GM18907 (cell line): ENCODE results near the gene RASGRP4.
"Not testable (repeated sequence)": the region's sequence is repeated elsewhere in the genome, so short reads cannot be mapped to it uniquely, and the experiment has no call there.

Experiments
- ATAC-seq: cut with Tn5 transposase; IDR thresholded peaks from one replicate; pipeline ENCODE4 v1.9.1; 2021; ENCODE audit warnings: mild to moderate bottlenecking, moderate library complexity; ENCODE audit not compliant: unreplicated experiment

The RASGRP4 gene

DNA sequence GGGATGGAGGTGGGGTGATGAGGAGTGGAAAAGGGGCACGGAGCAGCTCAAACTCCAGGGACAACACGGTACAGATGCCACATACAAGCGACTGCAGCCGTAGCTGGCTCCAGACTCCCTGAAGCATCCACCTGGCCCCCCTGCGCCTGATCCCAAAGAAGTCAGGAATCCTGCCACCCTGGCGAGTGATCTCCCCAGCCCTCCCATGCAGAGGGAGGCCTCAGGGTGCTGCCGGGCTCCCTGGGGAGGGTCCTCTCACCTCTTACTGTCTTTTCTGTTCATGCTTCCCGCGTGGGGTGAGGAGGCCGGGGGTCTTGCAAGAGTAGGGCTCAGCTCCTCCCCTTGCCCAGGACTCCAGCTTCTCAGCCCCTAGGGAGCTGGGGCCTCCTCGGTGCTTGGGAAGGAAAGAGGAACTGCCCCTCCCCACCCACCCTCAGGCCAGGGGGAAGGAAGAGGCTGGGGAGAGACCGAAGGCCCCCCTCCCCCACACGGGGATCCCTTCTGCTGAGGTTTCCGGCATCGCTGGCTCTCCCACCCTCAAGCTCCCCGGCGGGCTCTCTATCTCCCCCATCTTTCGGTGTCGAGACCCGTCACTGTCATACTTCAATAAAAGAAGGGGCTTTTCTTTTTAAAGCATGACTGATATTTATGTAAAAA, at the start of gene RASGRP4:
Gene RASGRP4, minus strand, starts transcription at position 410 of the 657 bp plus-strand sequence. Its CDS starts 128 bp downstream, at position 282.
- no peak for ATAC-seq

DNA sequence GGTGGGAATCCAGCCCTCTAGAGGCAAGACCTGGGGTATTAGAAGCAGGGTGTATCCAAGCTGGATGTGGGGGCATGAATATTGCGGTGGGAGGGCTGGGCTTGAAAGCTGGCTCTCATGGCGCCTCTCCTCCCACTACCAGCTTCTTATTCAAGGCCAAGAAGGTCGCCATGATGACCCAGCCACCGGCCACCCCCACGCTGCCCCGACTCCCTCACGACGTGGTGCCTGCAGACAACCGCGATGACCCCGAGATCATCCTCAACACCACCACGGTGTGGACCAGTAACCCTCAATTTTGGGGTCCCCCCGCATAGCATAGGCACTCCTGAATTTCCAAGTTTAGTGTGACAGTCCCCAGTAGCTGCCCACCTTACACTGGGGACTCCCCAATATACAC, 49.2 kb upstream of the RASGRP4 start:
- ATAC-seq: no peak

- no peak for ATAC-seq
Observed at GRCh38 chr19:38473201-38473600, 47.2 kb upstream of the RASGRP4 start.

GRCh38 chr19:38472725-38473124, 46.7 kb upstream of the RASGRP4 start:
- ATAC-seq: not testable (repeated sequence)

- no peak for ATAC-seq
Observed at GRCh38 chr19:38470788-38471480, 44.9 kb upstream of the RASGRP4 start.

GRCh38 chr19:38469151-38469550, 43.1 kb upstream of the RASGRP4 start:
- no peak for ATAC-seq

DNA sequence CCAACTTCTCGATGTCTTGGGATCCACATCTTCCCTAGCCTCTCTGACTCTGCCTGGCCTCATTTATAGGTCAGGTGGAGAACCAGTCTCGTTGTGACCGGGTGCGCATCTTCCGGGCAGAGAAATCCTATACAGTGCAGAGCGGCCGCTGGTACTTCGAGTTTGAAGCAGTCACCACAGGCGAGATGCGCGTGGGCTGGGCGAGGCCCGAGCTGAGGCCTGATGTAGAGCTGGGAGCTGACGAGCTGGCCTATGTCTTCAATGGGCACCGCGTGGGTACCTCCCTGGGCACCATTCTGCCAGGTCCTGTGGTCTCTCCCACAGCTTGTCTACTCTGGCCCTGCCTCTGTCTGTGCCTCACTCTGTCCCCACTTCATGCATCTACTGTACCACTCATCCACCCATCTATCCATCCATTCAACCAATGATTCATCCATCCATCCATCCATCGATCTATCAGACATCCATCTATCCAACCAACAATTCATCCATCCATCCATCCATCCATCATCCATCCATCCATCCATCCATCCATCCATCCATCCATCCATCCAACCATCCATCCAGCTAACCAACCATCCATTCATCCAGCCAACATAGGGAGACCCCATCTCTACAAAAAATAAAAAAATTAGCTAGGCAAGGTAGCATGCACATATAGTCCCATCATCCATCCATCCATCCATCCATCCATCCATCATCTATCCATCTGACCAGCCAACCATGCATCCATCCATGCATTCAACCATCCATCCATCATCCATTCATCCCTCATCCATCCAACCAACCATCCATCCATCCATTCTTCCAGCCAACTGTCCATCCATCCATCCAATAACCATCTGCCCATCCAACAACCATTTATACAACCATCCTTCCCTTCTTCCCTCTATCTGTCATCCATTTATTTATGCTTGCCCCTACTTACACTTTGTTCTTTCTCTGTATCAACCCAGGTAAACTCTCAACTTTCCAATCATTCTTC, 41.8 kb upstream of the RASGRP4 start:
- ATAC-seq: no peak

DNA sequence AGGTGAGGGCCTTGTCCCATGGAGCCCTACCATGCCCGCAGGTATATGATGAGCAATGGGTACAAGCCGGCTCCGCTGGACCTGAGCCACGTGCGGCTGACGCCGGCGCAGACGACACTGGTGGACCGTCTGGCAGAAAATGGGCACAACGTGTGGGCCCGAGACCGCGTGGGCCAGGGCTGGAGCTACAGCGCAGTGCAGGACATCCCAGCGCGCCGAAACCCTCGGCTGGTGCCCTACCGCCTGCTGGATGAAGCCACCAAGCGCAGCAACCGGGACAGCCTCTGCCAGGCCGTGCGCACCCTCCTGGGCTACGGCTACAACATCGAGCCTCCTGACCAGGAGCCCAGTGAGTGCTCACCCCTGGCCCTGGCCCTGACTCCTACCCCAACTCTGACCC, 40.0 kb upstream of the RASGRP4 start:
- ATAC-seq: no peak

DNA sequence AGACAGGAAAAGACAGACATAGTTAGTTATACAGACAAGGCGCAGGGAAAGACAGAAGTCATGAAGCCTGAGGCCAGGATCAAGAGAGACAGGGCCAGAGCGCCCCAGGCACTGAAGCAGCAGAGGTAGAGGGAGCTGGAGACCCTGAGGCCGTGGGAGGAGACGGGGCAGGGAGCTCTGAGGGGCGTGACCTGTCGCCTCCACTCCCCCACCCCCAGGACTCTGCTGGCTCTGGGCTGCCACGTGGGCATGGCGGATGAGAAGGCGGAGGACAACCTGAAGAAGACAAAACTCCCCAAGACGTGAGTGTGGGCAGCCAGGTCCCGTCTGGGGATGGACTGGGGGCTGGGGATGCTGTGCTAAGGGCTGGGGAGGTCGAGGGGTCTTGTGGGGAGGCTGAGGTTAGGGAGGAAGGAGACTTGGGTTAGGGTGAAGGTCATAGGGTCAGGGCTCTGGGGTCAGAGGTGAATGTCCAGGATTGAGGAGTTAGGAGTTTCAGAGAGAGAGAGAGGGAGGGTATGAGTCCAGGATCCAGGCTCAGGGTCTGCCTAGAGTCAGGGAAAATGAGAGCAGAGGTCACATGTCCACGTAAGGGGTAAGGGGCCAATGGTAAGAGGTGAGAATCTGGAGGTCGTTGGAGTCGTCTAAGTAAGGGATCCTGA, 38.5 kb upstream of the RASGRP4 start:
- ATAC-seq: no peak

DNA sequence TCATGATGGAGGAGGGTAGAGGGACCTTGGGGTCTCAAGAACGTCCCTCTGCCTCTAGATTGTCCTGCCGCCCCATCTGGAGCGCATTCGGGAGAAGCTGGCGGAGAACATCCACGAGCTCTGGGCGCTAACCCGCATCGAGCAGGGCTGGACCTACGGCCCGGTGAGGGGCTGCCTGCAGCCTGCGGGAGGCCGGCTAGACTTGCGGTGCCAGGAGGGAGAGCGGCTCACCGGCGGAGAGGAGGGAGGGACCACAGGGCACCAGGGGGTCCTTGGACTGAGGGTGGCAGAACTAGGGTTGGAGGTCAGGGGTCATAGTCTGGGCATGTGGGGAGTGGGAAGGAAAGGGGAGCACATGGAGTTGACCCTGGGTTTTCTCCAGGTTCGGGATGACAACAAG, 37.3 kb upstream of the RASGRP4 start:
- ATAC-seq: no peak

- no peak for ATAC-seq
Observed at GRCh38 chr19:38458991-38459390, 33.0 kb upstream of the RASGRP4 start.

- ATAC-seq: no peak
Observed at GRCh38 chr19:38457690-38458405, 31.8 kb upstream of the RASGRP4 start.

DNA sequence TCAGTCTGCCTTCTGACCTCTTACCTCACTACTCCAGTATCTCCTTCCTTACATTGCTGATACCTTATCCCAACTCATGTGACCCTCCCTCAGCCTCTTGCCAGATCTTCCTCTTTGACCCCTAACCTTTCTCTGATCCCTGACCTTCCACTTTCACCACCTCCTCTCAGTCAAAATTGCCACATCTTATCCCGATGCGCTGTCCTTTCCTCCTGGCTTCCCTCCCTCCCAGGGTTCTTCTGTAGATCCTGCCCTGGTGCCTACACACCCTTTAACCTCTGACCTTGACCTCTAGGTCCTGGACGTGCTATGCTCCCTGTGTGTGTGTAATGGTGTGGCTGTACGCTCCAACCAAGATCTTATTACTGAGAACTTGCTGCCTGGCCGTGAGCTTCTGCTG, 31.2 kb upstream of the RASGRP4 start:
- no peak for ATAC-seq

- ATAC-seq: no peak
Observed at GRCh38 chr19:38455031-38455430, 29.0 kb upstream of the RASGRP4 start.

- no peak for ATAC-seq
Observed at GRCh38 chr19:38453596-38453995, 27.6 kb upstream of the RASGRP4 start.

DNA sequence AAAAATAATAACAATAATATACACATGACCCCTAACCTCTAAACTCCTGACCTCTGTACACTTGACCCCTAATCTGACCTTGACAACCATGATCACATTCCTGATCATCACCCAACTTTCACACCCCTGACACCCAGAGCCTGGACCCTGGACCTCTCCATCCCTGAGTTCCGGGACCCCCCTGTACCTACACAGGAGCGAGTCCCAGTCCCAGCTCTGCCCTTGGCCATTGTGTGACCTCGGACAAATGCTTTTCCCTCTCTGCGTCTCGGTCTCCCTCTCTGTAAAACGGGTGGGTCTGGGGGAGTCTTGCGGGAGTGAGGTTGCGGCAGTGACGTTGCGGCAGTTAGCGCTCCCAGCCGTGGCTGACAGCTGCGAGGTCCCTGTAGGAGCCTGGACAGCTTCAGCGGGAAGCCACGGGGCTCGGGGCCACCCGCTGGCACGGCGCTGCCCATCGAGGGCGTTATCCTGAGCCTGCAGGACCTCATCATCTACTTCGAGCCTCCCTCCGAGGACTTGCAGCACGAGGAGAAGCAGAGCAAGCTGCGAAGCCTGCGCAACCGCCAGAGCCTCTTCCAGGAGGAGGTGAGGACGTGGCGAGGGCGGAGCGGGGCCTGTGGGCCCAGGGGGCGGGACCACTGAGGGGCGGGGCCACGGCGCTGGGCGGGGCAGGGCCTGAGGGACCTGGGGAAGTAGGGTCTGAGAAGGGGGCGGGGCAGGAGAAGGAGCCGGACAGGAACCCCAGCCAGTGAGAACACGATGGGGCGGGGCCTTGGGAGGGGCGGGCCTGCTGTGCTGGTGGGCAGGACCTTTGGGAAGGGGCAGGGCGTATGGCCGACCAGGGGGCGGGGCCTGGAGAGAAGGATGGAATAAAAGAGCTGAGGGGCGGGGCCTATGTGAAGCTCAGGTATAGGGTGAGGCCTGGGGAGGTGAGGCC, 26.7 kb upstream of the RASGRP4 start:
- ATAC-seq: no peak

DNA sequence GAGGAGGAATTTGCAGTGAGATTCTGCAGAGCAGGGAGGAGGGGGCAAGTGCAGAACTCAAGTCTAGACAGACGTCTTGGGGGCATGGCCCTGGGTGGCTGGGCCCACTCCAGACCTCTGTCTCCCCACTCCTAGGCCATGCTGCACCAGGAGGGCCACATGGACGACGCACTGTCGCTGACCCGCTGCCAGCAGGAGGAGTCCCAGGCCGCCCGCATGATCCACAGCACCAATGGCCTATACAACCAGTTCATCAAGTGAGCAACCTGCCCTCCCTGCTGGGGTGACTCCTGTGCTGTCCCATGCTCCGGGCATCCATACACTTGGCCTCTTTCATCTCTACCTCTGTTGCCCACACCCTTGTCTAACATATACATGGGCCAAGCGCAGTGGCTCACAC, 25.6 kb upstream of the RASGRP4 start:
- ATAC-seq: no peak

DNA sequence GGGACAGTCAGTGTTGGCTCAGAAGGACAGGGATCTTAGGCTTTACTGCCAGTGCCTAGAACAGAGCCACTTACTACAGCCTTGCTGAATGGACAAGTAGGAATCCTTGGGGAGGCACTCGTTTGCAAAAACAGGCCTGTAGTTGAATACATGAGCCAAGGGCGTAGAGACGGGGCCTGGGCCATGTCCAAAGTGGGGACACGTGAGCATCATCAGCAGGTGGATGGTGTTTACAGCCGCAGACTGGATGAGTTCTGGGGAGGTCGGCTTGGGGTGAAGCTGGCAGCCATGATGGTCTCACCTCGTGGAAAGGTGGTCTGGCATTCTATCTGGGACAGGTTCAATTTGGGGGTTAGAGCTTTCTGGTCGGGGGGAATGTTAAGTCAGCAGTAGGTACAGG, 25.0 kb upstream of the RASGRP4 start:
- ATAC-seq: no peak

- ATAC-seq: no peak
Observed at GRCh38 chr19:38449518-38449917, 23.5 kb upstream of the RASGRP4 start.
